ENCODE results near the gene FAM227B.

The FAM227B gene

DNA sequence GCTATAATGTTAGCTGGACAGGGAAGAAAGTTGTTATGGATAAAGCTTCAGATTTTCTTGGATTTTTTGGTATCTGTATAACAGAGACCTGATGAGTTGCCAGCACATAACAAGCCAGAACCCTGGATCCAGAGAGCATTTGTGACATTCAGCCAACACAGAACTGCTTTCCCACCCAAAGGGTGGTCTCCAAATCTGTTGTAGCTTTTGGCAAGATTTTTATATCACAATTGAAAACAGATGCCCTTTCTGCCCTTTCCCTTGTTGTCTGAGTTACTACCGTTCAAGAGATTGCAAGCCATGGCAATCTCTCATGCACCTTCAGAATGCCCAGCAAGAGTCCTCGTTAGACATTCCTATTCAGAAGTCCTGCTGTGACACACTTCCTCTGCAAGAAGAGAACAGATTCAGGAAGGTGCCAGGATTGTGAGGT, 305.2 kb downstream of the FAM227B start:
- TF ChIP-seq ARNT (IDR thresholded peaks at IDR 0.05) = no peak
- no peak for TF ChIP-seq LEF1 (IDR thresholded peaks at IDR 0.05; ENCODE audit: borderline replicate concordance)
- no peak for TF ChIP-seq CTBP1 (IDR thresholded peaks at IDR 0.05; ENCODE audit: borderline replicate concordance)
- no peak for TF ChIP-seq SUZ12 (IDR thresholded peaks at IDR 0.05)
- TF ChIP-seq SP1 (IDR thresholded peaks at IDR 0.05) = no peak
- no peak for TF ChIP-seq NFRKB (IDR thresholded peaks at IDR 0.05)
- no peak for TF ChIP-seq L3MBTL2 (conservative IDR thresholded peaks at IDR 0.05)
- TF ChIP-seq, protein P1, sequence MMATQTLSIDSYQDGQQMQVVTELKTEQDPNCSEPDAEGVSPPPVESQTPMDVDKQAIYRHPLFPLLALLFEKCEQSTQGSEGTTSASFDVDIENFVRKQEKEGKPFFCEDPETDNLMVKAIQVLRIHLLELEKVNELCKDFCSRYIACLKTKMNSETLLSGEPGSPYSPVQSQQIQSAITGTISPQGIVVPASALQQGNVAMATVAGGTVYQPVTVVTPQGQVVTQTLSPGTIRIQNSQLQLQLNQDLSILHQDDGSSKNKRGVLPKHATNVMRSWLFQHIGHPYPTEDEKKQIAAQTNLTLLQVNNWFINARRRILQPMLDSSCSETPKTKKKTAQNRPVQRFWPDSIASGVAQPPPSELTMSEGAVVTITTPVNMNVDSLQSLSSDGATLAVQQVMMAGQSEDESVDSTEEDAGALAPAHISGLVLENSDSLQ (IDR thresholded peaks at IDR 0.05) = no peak
- TF ChIP-seq ZNF384 (IDR thresholded peaks at IDR 0.05) = no peak
- no peak for TF ChIP-seq BHLHE40 (IDR thresholded peaks at IDR 0.05; ENCODE audit: borderline replicate concordance)
- TF ChIP-seq HDGF (IDR thresholded peaks at IDR 0.05; ENCODE audit: borderline replicate concordance) = no peak
- no peak for TF ChIP-seq ELF4 (IDR thresholded peaks at IDR 0.05)
- no peak for TF ChIP-seq FOXM1 (IDR thresholded peaks at IDR 0.05; ENCODE audit: borderline replicate concordance)
- TF ChIP-seq TARDBP (IDR thresholded peaks at IDR 0.05) = no peak
- TF ChIP-seq FOXA1 (IDR thresholded peaks at IDR 0.05) = no peak
- no peak for TF ChIP-seq FOXK2 (IDR thresholded peaks at IDR 0.05)
- ChIA-PET POLR2A (no interaction called here), CTCF (no interaction called here)
- no peak for DNase-seq (ENCODE audit: extremely low spot score)

DNA sequence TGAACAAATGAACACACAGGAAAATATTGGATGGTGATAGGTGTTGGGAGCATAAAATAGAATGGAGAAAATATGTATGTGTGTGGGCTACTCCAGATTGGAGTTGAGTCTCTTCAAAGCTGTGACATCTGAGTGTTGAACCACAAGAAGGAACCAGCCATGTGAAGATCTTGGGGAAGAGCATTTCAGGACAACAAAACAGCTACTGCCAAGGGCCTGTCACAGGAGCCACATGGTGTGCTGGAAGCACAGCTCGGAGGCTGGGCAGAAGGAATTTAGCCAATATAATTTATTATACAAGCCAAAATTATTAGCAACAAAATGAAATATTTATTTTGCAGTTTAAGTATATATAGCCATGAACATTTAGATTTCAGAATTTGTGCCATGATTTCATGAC, 305.9 kb downstream of the FAM227B start:
- TF ChIP-seq CTBP1 (IDR thresholded peaks at IDR 0.05; ENCODE audit: borderline replicate concordance) = no peak
- no peak for TF ChIP-seq LEF1 (IDR thresholded peaks at IDR 0.05; ENCODE audit: borderline replicate concordance)
- no peak for TF ChIP-seq BHLHE40 (IDR thresholded peaks at IDR 0.05; ENCODE audit: borderline replicate concordance)
- TF ChIP-seq FOXM1 (IDR thresholded peaks at IDR 0.05; ENCODE audit: borderline replicate concordance) = no peak
- TF ChIP-seq ELF4 (IDR thresholded peaks at IDR 0.05) = no peak
- TF ChIP-seq, protein P1 (IDR thresholded peaks at IDR 0.05) = no peak
- TF ChIP-seq L3MBTL2 (conservative IDR thresholded peaks at IDR 0.05) = no peak
- TF ChIP-seq ARNT (IDR thresholded peaks at IDR 0.05) = no peak
- TF ChIP-seq FOXK2 (IDR thresholded peaks at IDR 0.05) = no peak
- no peak for TF ChIP-seq SP1 (IDR thresholded peaks at IDR 0.05)
- no peak for TF ChIP-seq ZNF384 (IDR thresholded peaks at IDR 0.05)
- TF ChIP-seq SUZ12 (IDR thresholded peaks at IDR 0.05) = no peak
- TF ChIP-seq HDGF (IDR thresholded peaks at IDR 0.05; ENCODE audit: borderline replicate concordance) = no peak
- TF ChIP-seq FOXA1 (IDR thresholded peaks at IDR 0.05) = no peak
- TF ChIP-seq NFRKB (IDR thresholded peaks at IDR 0.05) = no peak
- TF ChIP-seq TARDBP (IDR thresholded peaks at IDR 0.05) = no peak
- DNase-seq (ENCODE audit: extremely low spot score) = no peak
- ChIA-PET POLR2A (no interaction called here), CTCF (no interaction called here)

DNA sequence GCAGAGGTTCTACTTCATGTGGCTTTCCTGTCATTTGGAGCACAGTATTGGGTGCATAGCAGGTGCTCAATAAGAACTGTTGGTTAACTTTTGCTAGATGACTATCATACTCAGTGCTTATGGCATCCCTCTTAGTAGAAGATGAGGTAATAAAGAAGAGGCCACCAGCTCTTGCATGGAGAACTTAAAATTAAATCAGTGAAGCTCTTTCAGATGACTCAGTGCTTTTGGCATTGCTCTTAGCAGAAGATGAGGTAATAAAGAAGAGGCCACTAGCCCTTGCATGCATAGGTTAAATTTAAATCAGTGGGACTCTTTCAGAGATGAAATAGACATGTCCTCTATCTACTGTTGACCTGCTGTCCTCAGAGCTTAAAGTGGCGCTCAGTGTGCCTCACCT, 307.0 kb downstream of the FAM227B start:
- ChIA-PET CTCF (no interaction called here), POLR2A (no interaction called here)
- TF ChIP-seq TARDBP (IDR thresholded peaks at IDR 0.05) (no peak), SP1 (IDR thresholded peaks at IDR 0.05) (no peak), BHLHE40 (IDR thresholded peaks at IDR 0.05; ENCODE audit: borderline replicate concordance) (no peak), CTBP1 (IDR thresholded peaks at IDR 0.05; ENCODE audit: borderline replicate concordance) (no peak), FOXA1 (IDR thresholded peaks at IDR 0.05) (no peak), FOXM1 (IDR thresholded peaks at IDR 0.05; ENCODE audit: borderline replicate concordance) (no peak)
- TF ChIP-seq, protein P1 (IDR thresholded peaks at IDR 0.05) = no peak
- no peak for DNase-seq (ENCODE audit: extremely low spot score)

DNA sequence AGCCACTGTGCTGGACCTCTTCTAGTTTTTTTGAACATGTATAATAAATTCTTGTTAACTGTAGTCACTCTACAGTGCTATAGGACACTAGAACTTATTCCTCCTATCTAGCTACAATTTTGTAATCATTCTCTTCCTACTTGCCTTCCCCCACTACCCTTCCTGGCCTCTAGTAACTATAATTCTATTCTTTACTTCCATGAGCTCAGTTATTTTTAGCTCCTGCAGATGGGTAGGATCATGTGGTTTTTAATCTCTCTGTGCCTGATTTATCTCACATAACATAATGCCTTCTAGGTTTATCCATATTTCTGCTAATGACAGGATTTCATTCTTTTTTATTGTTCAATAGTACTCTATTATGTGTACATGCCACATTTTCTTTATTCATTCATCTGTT, 310.7 kb downstream of the FAM227B start:
- POLR2A ChIA-PET = no interaction called here
- TF ChIP-seq BHLHE40 (IDR thresholded peaks at IDR 0.05; ENCODE audit: borderline replicate concordance) = no peak
- no peak for TF ChIP-seq HDGF (IDR thresholded peaks at IDR 0.05; ENCODE audit: borderline replicate concordance)
- TF ChIP-seq FOXA1 (IDR thresholded peaks at IDR 0.05) = no peak
- TF ChIP-seq CTBP1 (IDR thresholded peaks at IDR 0.05; ENCODE audit: borderline replicate concordance) = no peak
- TF ChIP-seq ARNT (IDR thresholded peaks at IDR 0.05) = no peak
- TF ChIP-seq TARDBP (IDR thresholded peaks at IDR 0.05) = no peak
- CTCF ChIA-PET = interaction anchor here (0.6 kb wide), 1 partner anchor 12 kb away, joined by 3 read pairs; no protein-coding TSS in a partner anchor
- no peak for DNase-seq (ENCODE audit: extremely low spot score)

DNA sequence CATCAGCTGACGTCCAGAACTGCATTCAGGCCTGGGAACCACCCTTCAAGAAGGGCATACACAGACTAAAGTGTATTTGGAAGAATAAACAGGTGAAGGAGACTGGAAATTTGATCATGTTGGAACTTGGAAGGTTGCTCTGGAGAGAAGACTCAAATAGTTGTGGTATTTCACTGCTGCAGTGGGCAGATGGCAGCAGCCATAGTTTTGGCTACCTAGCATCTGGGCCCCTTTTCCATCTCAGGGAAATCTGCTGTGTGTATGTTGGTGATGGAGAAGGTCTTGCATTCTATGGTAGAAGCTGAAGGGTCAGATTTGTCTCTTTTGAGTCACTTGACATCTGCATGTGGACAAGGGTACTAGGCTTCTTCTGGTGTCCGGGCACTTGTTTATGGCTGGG, 311.9 kb downstream of the FAM227B start:
- no peak for DNase-seq (ENCODE audit: extremely low spot score)
- POLR2A ChIA-PET = no interaction called here
- CTCF ChIA-PET = no interaction called here
- TF ChIP-seq ELF4 (IDR thresholded peaks at IDR 0.05) (no peak), NFRKB (IDR thresholded peaks at IDR 0.05) (no peak)

DNA sequence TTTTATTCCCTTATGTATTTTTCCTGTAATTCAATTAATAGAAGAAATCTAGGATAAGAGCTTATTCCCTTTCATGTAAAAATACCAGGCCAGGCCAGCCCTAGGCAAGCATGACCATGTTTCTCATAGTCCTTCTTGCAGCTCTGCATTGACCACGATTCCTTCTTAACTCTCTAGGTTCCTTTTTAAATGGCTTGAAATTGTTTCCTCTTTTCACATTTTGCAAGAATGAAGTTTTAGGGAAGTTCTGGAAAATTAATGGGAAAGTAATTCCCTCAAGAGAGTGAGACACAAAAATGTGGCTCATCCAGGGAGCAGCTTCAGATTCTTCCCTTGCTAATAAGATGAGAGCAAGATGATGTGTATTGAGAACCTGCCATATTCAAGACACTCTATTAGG, 314.1 kb downstream of the FAM227B start:
- DNase-seq (ENCODE audit: extremely low spot score) = no peak
- ChIA-PET CTCF (no interaction called here), POLR2A (no interaction called here)
- TF ChIP-seq FOXM1 (IDR thresholded peaks at IDR 0.05; ENCODE audit: borderline replicate concordance) (no peak), NFRKB (IDR thresholded peaks at IDR 0.05) (no peak), ZNF384 (IDR thresholded peaks at IDR 0.05) (no peak), HDGF (IDR thresholded peaks at IDR 0.05; ENCODE audit: borderline replicate concordance) (no peak), FOXK2 (IDR thresholded peaks at IDR 0.05) (no peak), L3MBTL2 (conservative IDR thresholded peaks at IDR 0.05) (no peak), SUZ12 (IDR thresholded peaks at IDR 0.05) (no peak), ARNT (IDR thresholded peaks at IDR 0.05) (no peak), FOXA1 (IDR thresholded peaks at IDR 0.05) (no peak), CTBP1 (IDR thresholded peaks at IDR 0.05; ENCODE audit: borderline replicate concordance) (no peak)
- TF ChIP-seq, protein P1 (IDR thresholded peaks at IDR 0.05) = no peak
